Measurements from ENCODE around the gene ELOVL3.
"Not testable (repeated sequence)": the region's sequence is repeated elsewhere in the genome, so short reads cannot be mapped to it uniquely, and the experiment has no call there.

Gene ELOVL3

GRCh38 chr10:102229810-102230263 lies 3.7 kb downstream of the ELOVL3 start:
- DNase-seq, result peak; percentile 94

DNA sequence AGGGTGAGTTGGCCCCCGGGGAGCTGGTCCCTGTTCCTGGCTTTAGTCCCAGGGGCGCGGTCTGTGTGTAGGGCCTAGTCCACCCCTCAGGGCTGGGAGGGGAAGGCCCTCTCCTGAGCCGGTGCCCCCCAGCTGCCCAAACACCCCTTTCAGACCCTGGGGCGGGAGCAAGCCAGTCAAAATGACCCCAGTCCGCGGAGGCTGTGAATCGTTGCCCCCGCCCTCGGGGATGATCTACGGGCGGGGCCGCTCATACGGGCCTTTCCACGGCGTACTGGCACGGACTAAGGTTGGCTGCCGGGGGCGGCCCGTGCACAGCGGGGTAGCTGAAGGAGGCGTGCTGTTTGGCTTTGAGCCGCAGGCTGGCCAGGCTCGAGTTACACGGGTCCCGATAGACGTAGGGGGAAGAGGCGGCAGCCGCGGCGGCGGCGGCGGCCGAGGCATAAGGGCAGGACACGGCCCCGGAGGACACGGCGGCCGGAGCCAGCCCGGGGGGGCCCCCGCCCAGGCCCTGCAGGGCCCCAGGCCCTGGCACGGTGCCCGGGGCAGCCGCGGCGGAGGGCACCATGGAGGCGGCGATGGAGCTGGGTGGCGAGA lies 4.3 kb downstream of the ELOVL3 start:
- DNase-seq, result peak; percentile 77

DNA sequence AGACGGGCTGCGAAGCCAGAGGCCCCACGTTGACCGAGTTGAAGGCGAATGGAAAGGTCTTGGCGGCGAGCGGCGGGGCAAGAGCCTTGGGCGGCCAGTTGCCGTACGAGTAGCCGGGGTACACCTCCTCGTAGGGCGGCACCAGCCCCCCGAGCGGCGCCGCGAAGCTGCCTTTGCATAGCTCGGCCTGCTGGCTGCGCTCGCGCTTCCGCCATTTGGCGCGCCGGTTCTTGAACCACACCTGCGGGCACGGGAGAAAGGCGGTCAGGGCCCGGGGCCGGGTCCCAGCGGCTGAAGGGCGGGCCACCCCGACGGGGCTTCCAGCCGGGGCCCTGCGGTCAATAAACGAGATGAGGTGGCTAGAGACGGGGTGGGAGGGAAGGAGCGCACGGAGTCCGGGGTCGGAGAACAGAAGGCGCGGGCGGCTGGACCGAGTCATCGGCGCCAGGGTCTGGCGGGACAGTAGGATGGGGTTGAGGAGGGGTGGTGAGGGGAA lies 4.8 kb downstream of the ELOVL3 start:
- peak; percentile 80 for DNase-seq

DNA sequence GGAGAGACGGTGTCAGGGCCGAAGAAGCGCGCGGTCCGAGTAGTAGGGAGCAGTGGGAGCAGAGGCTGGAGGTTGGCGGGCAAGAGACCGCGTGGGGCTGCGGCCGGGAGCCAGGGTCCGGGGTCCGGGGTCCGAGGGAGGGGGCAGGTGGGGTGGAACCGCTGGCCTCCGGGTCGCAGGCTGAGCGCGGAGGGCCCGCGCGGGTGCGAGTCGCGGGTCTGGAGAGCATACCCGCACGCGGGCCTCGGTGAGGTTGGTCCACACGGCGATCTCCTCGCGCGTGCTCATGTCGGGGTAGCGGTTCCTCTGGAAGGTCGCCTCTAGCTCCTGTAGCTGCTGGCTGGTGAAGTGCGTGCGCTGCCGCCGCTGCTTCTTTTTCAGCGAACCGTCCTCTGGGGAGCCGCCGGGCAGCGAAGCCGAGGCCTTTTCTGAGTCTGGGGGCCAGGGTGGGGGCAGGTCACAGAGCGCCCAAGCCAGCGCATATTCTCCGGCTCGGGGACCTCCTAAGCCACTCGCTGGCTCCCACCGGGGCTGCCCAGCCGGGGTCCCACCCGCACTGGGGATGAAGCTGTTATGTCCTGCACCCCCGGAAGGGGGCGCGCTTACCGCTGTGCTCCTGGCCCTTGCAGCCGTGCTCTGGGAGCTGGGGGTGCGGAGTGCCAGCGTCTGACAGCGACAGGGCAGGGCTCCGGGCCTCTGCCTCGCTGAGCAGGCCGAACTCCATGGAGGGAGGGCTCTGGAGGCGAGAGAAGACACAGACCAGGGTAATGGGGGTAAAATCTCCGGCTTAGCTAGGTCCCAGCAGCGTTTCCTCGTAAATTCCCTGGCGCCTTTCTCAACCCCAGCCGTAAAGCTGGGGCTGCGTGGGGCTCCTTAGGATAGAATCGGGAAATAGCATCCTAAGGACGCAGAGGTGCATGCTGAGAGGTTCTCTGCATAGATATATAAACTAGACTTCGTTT lies 5.5 kb downstream of the ELOVL3 start:
- DNase-seq, result peak; percentile 89

- DNase-seq, result no peak
These were observed 7.9 kb downstream of the ELOVL3 start for GRCh38 chr10:102233997-102234396.

GRCh38 chr10:102234888-102235597 lies 8.9 kb downstream of the ELOVL3 start:
- no peak for DNase-seq

DNA sequence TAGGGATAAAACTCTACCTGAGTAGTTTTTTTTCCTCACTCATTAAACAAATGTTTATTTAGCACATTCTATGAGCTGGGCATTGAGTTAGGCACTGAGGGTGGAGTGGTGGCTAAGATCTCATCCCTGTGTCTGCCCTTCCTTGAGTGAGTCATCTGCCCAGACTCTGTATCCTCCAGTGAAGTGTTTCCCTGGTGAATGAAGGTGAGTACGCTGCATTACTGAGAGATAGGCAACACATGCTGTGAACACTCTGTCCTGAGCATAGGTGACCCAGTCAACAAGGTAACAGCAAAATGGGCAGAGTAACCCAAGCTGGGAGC lies 9.5 kb downstream of the ELOVL3 start:
- DNase-seq, result no peak

GRCh38 chr10:102236006-102236405 lies 9.9 kb downstream of the ELOVL3 start:
- DNase-seq, result no peak

GRCh38 chr10:102237711-102238252 lies 11.7 kb downstream of the ELOVL3 start:
- DNase-seq, result no peak

DNA sequence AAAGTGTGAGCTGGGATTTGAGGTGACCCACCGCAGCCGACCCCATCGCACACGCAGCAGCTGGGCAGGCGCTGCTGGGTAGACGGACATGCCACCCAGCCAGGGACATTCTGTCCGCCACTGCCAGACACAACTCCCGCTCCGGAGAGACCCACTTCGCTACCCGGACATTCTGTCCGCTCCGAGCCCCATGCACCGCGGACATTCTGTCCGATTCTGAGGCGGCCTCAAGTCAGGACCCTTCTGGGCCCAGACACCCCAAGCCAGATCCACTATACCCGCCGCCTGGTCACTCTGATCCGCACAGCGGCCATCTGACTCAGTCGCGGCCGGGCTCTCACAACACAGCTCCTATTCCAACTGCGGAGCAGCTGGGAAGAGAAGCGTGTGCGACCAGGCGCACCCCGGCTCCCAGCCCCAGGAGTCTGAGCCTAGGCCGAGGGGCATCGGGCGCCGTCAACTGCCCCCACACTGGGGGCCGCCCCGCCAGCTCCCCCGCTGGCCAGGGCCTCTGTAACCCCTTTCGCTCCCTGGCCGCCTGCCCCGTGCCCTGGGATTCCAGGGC lies 14.4 kb downstream of the ELOVL3 start:
- no peak for DNase-seq

- no peak for DNase-seq
These were observed 14.9 kb downstream of the ELOVL3 start for GRCh38 chr10:102241032-102241443.

GRCh38 chr10:102241444-102242117 lies 15.5 kb downstream of the ELOVL3 start, which contains the start of gene PITX3:
TSS of gene PITX3 (minus strand) at chr10:102241512. CDS start at chr10:102232080, 9,432 bp downstream.
- DNase-seq, result peak; percentile 96

GRCh38 chr10:102242118-102242485 lies 16.0 kb downstream of the ELOVL3 start:
- no peak for DNase-seq

GRCh38 chr10:102243309-102243708 lies 17.2 kb downstream of the ELOVL3 start:
- no peak for DNase-seq

GRCh38 chr10:102245082-102245931 lies 19.2 kb downstream of the ELOVL3 start, which contains the start of gene GBF1:
TSS of gene GBF1 (plus strand) at chr10:102245532. CDS start at chr10:102258939, 13,407 bp downstream.
- peak; percentile 96 for DNase-seq

GRCh38 chr10:102245932-102246251 lies 19.8 kb downstream of the ELOVL3 start:
- no peak for DNase-seq

GRCh38 chr10:102246261-102246660 lies 20.2 kb downstream of the ELOVL3 start:
- DNase-seq, result no peak

GRCh38 chr10:102247734-102248133 lies 21.6 kb downstream of the ELOVL3 start:
- DNase-seq, result no peak

DNA sequence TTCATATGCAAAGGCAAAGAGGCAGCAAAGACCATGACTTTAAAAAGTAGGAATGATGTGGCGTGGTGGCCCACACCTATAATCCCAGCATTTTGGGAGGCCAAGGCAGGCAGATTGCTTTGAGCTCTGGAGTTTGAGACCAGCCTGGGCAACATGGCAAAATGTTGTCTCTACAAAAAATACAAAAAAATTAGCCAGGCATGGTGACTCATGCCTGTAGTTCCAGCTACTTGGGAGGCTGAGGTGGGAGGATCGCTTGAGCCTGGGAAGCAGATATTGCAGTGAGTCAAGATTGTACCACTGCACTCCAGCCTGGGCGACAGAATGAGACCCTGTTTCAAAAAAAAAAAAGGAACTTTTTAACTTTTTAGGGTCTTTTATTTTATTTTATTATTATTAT lies 26.4 kb downstream of the ELOVL3 start:
- not testable (repeated sequence) for DNase-seq

GRCh38 chr10:102254426-102254825 lies 28.3 kb downstream of the ELOVL3 start:
- DNase-seq, result no peak

DNA sequence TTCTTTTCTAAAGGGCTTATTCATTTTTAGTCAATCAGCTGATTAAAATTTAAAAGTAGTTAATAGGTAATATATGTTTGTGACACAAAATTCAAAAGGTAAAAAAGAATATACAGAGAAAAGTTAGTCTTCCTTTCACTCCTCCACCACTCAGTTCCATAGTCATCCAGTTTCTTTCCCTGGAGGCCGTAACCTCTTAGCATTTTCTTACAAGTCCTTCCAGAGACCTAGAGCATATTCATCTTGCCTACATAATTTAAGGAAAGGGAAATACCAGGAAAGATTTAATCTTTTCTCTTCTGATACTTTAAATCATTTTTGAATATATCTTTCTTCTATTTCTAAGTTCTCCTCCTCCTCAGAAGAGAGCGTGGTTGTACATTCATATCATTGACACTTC lies 29.3 kb downstream of the ELOVL3 start:
- DNase-seq, result no peak
